Lung (tissue), 12 donors: ENCODE data around the gene SEL1L3. TPM values are rescaled to one million over a fixed set of nuclear protein-coding genes. Genes with fewer than 3 reads are reported as not detected.

Source experiments
- ATAC-seq: fragments of 200-7000 bp; cut with Tn5 transposase; one replicate; pipeline ENCODE4 v1.9.1; 2020; ENCODE audit warnings: moderate number of reproducible peaks; ENCODE audit not compliant: insufficient read depth, low FRiP score
- DNase-seq, 3 donors: peaks; one replicate each; pipeline ENCODE4 v3.0.0-alpha.2; 2013 to 2017
- H3K27ac ChIP-seq, 2 donors: one replicate each; pipeline ENCODE4 v1.5.1; 2013; ENCODE audit warnings: mild to moderate bottlenecking in 2 of 2, moderate library complexity in 2 of 2, control low read depth in 1 of 2, inconsistent platforms in 1 of 2, low read depth in 1 of 2, low read length in 1 of 2
- H3K27me3 ChIP-seq, 3 donors: one replicate each; pipeline ENCODE4 v1.5.1; 2013; ENCODE audit warnings: low read length in 2 of 3; ENCODE audit not compliant: control insufficient read depth in 3 of 3, insufficient read depth in 3 of 3
- H3K36me3 ChIP-seq, 4 donors: one replicate each; pipeline ENCODE4 v1.5.1; 2013; ENCODE audit warnings: low read length in 4 of 4, mild to moderate bottlenecking in 1 of 4, moderate library complexity in 1 of 4; ENCODE audit not compliant: control insufficient read depth in 4 of 4, insufficient read depth in 4 of 4
- H3K4me1 ChIP-seq, 5 donors: one replicate each; pipeline ENCODE4 v1.5.1; 2013; ENCODE audit warnings: low read length in 5 of 5, mild to moderate bottlenecking in 2 of 5, moderate library complexity in 1 of 5; ENCODE audit not compliant: control insufficient read depth in 5 of 5, insufficient read depth in 5 of 5
- H3K4me3 ChIP-seq: one replicate; pipeline ENCODE4 v1.5.1; 2013; ENCODE audit warnings: mild to moderate bottlenecking, control low read depth, moderate library complexity
- H3K9ac ChIP-seq, 2 donors: one replicate each; pipeline ENCODE4 v1.5.1; 2013; ENCODE audit warnings: low read length in 2 of 2, control low read depth in 1 of 2; ENCODE audit not compliant: insufficient read depth in 1 of 2
- H3K9me3 ChIP-seq, 4 donors: one replicate each; pipeline ENCODE4 v1.5.1; 2013; ENCODE audit warnings: low read length in 3 of 4, mild to moderate bottlenecking in 1 of 4, moderate library complexity in 1 of 4; ENCODE audit not compliant: control insufficient read depth in 4 of 4, insufficient read depth in 3 of 4
- CTCF ChIP-seq: IDR thresholded peaks from 2 replicates; pipeline ENCODE4 v1.5.1; 2012; ENCODE audit warnings: mild to moderate bottlenecking; ENCODE audit errors: control extremely low read depth, extremely low read depth
- WGBS, 2 donors: extraction: QIAGEN DNeasy Blood & Tissue Kit; methylation state at CpG; one replicate each; pipeline ENCODE4 v1.1.7; 2013; 5-methylcytosine and 5-hydroxymethylcytosine counted together
- polyA plus RNA-seq, 2 donors: library from polyadenylated mRNA; stranded (reverse); fragments of 200-250 nt; gene quantifications; one replicate each; pipeline ENCODE4 v1.2.1, GENCODE V29; 2013
- total RNA-seq, 2 donors: library from RNA; depleted of rRNA in 1 of 2; stranded (reverse); fragments of >200 nt in 1 of 2; gene quantifications; one replicate each; pipeline ENCODE4 v1.2.1, GENCODE V29; 2014 to 2021
- donor health status: control.
- donor health status: control.
- donor health status: Bipolar disorder and iron deficiency.
- donor health status: healthy.
- donor health status: DM: yes; HTN: yes; CAD: no.

SEL1L3 gene
- total and polyA plus RNA-seq, 4 donors, result 29.2 to 93.3 (median 57.1) TPM

DNA sequence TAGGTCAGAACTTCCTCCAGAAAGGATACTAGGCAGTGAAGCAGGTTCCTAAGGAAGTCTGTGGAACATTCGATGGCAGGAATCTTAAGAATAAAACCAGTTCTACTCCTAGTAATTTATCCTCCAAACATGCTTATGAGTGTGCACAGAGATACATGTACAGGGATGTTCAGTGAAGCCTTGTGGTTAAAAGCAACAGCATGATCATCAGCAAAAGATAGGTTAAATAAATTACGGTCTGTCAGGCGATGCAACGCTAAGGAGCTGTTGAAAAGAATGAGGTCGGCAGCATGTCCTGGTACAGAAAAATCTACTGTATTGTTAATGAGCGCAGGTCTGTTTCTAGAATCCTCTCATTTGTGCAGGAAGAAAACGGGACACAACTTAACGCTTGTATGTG, 23.6 kb downstream of the SEL1L3 start:
- ATAC-seq (no peak), DNase-seq (no peak)
- no peaks in the 10 kb centered on the region for H3K9me3 ChIP-seq
- H3K27ac ChIP-seq, result no peak overlapping the region
- no peak overlapping the region for H3K4me3 ChIP-seq
- no peaks in the 10 kb centered on the region for H3K27me3 ChIP-seq
- no peaks in the 10 kb centered on the region for H3K36me3 ChIP-seq
- TF ChIP-seq CTCF, result no peak
- 86 to 88% methylated on average over 8 of the region's 8 CpGs for WGBS, 2 donors
- H3K4me1 ChIP-seq, result peaks cover 0 to 11% (median 0%) of the 10 kb centered on the region in 5 donors
- H3K9ac ChIP-seq, result no peak overlapping the region

DNA sequence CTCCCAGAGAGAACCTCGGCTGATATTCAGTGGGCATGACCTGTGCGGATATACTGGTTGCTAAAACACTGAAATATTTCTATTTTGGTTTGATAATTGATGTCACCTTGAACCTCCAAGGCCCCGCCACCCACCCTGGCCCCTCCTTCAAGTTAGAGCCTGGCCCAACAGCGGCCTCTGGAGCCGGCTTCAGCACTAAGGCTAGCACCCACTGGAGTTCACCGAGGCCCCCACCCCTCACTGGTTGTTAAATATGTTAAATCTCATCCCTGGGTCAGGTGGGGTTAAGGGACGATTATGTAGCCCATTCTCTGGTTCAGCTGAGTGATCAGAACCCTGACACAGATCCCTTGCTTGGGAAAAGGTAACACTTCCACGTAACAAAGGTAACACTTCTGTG, 24.3 kb downstream of the SEL1L3 start:
- 85 to 87% methylated on average over 8 of the region's 8 CpGs for WGBS, 2 donors
- TF ChIP-seq CTCF, result no peak
- H3K4me3 ChIP-seq, result no peak overlapping the region
- no peaks in the 10 kb centered on the region for H3K36me3 ChIP-seq
- H3K27me3 ChIP-seq, result no peaks in the 10 kb centered on the region
- no peak overlapping the region for H3K27ac ChIP-seq
- peaks cover 0 to 11% (median 0%) of the 10 kb centered on the region in 5 donors for H3K4me1 ChIP-seq
- H3K9me3 ChIP-seq, result no peaks in the 10 kb centered on the region
- no peak for DNase-seq
- ATAC-seq, result no peak
- no peak overlapping the region for H3K9ac ChIP-seq

DNA sequence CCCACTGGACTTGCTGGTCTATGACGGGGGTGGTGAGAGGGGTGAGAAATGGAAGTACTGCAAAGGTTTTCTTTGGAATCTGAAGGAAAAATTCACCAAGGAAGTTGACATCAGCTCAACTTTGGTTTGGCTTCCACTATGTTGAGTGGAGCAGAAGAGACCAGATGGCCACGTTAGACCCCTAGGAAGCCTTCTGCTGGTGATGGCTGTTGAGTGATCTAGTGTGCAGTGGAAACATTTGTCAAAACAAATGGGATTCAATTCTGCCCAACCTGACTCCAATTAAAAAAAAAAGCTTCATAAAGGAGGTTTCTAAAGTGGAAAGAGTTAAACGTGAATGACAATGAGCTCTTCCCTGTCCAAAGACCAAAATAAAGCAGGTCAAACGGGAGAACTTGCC, 25.7 kb downstream of the SEL1L3 start:
- Histone ChIP-seq H3K9ac (no peak overlapping the region), H3K27ac (no peak overlapping the region), H3K36me3 (no peaks in the 10 kb centered on the region), H3K4me1 (peaks cover 0 to 2% (median 0%) of the 10 kb centered on the region in 5 donors), H3K27me3 (no peaks in the 10 kb centered on the region), H3K9me3 (no peaks in the 10 kb centered on the region), H3K4me3 (no peak overlapping the region)
- ATAC-seq (no peak), DNase-seq (no peak)
- WGBS, 2 donors, result 93% methylated on average over 4 of the region's 4 CpGs
- TF ChIP-seq CTCF, result no peak

GRCh38 chr4:25835384-25835783, 27.4 kb downstream of the SEL1L3 start:
- Histone ChIP-seq H3K9me3 (no peaks in the 10 kb centered on the region), H3K4me1 (peaks cover 0 to 2% (median 0%) of the 10 kb centered on the region in 5 donors), H3K27ac (no peak overlapping the region), H3K9ac (no peak overlapping the region), H3K36me3 (no peaks in the 10 kb centered on the region), H3K27me3 (no peaks in the 10 kb centered on the region), H3K4me3 (no peak overlapping the region)
- WGBS, 2 donors, result 68 to 83% methylated on average over 1 of the region's 1 CpG
- no peak for ATAC-seq
- no peak for DNase-seq
- no peak for TF ChIP-seq CTCF
